ENCODE data around the gene PRICKLE2.

Gene PRICKLE2

GRCh38 chr3:64140651-64141050 is 84.6 kb downstream of the PRICKLE2 start:
- H3K27ac ChIP-seq, result no peak overlapping the region
- TF ChIP-seq CTCF (IDR thresholded peaks at IDR 0.05) (no peak), ZFX (IDR thresholded peaks at IDR 0.05; ENCODE audit: borderline replicate concordance) (no peak)

GRCh38 chr3:64138656-64139375 is 86.5 kb downstream of the PRICKLE2 start:
- TF ChIP-seq ZFX (IDR thresholded peaks at IDR 0.05; ENCODE audit: borderline replicate concordance) (no peak), CTCF (IDR thresholded peaks at IDR 0.05) (no peak)
- no peak overlapping the region for H3K27ac ChIP-seq

- no peak for TF ChIP-seq CTCF (IDR thresholded peaks at IDR 0.05)
- no peak for TF ChIP-seq ZFX (IDR thresholded peaks at IDR 0.05; ENCODE audit: borderline replicate concordance)
- no peak overlapping the region for H3K27ac ChIP-seq
These were observed 87.2 kb downstream of the PRICKLE2 start for GRCh38 chr3:64138046-64138445.

GRCh38 chr3:64134882-64135281 is 90.4 kb downstream of the PRICKLE2 start:
- TF ChIP-seq ZFX (IDR thresholded peaks at IDR 0.05; ENCODE audit: borderline replicate concordance) (no peak), CTCF (IDR thresholded peaks at IDR 0.05) (no peak)
- H3K27ac ChIP-seq, result no peak overlapping the region

GRCh38 chr3:64133987-64134386 is 91.3 kb downstream of the PRICKLE2 start:
- no peak overlapping the region for H3K27ac ChIP-seq
- no peak for TF ChIP-seq ZFX (IDR thresholded peaks at IDR 0.05; ENCODE audit: borderline replicate concordance)
- no peak for TF ChIP-seq CTCF (IDR thresholded peaks at IDR 0.05)

- no peak overlapping the region for H3K27ac ChIP-seq
These were observed 92.0 kb downstream of the PRICKLE2 start for GRCh38 chr3:64133272-64133671.

More at GRCh38 chr3:64133272-64133671, 92.0 kb downstream of the PRICKLE2 start:
- TF ChIP-seq ZFX (IDR thresholded peaks at IDR 0.05; ENCODE audit: borderline replicate concordance) (no peak), CTCF (IDR thresholded peaks at IDR 0.05) (no peak)
